ENCODE measurements around the gene CACFD1.

The CACFD1 gene

GRCh38 chr9:133518706-133519449 is 59.1 kb downstream of the CACFD1 start:
- no peak for ATAC-seq

GRCh38 chr9:133519693-133520092 is 59.9 kb downstream of the CACFD1 start:
- ATAC-seq: no peak
- DNase-seq: no peak

More at GRCh38 chr9:133518706-133519449, 59.1 kb downstream of the CACFD1 start:
- no peak for DNase-seq

- DNase-seq (no peak), ATAC-seq (no peak)
Measured at GRCh38 chr9:133520121-133520835, 60.5 kb downstream of the CACFD1 start.
